ENCODE measurements around the gene MYH6. TPM values are rescaled to one million over a fixed set of nuclear protein-coding genes. Genes with fewer than 3 reads are reported as not detected.

Gene MYH6
- total RNA-seq, 1 donor from 2014 or later, result 1.6 TPM

DNA sequence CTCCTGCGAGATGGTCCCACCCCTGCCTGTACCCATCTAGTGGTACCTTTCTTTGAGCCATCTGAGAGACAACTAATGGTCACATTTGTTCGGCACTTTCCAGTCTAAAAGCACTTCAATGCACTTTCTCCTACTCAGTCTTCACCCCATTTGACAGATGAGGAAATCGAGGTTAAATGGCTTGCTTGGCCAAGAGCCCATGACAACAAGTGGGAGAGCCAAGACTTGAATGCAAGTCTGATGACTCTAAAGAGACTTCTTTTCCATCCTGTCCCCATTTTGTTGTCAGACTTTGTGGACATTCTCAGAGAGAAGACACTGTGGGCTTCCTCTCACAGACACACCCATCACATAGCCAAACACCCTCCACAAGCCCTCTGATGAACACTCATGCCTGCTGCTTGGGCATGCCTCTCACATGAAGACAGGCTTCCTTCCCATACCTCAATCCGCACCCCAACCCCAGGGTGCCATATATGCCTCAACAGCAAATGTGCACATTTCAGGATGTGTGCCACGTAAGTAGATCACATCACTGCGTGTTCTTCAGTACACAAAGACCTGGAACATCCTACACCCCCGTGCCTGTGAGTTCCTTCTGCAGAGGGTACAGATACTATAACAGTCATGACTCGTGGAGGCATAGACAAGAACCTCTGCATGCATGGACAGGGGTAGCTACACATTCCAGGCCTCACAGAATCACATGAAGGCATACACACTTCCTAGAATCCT, 26.6 kb upstream of the MYH6 start:
- DNase-seq (ENCODE audit: low spot score), result no peak
- Mint-ChIP-seq H3K27ac (ENCODE audit: unreplicated experiment) (peak overlapping the region; percentile 1), H3K36me3 (ENCODE audit: low read depth, unreplicated experiment) (peaks cover 3% of the 10 kb centered on the region)

DNA sequence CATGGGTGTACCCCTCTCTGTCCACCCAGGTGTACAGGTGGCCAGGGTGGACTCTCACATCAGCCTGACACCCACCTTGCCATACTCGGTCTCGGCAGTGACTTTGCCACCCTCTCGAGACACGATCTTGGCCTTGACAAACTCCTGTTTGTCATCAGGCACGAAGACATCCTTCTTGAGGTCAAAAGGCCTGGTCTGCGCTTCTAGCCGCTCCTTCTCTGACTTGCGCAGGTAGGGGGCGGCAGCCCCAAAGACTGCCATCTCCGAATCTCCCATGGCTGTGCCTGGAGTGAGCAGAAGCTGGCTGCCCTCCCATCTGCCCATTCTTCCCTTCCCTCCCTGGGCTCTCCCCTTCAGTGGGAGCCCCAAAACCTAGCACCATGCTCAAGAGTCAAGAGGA, 25.4 kb upstream of the MYH6 start:
- Mint-ChIP-seq H3K4me1 (ENCODE audit: unreplicated experiment) (peaks cover 27% of the 10 kb centered on the region), H3K9me3 (ENCODE audit: unreplicated experiment) (no peaks in the 10 kb centered on the region), H3K4me3 (ENCODE audit: unreplicated experiment) (no peak overlapping the region), H3K27ac (ENCODE audit: unreplicated experiment) (peak overlapping the region; percentile 11), H3K27me3 (ENCODE audit: unreplicated experiment) (peaks cover 14% of the 10 kb centered on the region), H3K36me3 (ENCODE audit: low read depth, unreplicated experiment) (peaks cover 3% of the 10 kb centered on the region)
- TF ChIP-seq, protein P1, sequence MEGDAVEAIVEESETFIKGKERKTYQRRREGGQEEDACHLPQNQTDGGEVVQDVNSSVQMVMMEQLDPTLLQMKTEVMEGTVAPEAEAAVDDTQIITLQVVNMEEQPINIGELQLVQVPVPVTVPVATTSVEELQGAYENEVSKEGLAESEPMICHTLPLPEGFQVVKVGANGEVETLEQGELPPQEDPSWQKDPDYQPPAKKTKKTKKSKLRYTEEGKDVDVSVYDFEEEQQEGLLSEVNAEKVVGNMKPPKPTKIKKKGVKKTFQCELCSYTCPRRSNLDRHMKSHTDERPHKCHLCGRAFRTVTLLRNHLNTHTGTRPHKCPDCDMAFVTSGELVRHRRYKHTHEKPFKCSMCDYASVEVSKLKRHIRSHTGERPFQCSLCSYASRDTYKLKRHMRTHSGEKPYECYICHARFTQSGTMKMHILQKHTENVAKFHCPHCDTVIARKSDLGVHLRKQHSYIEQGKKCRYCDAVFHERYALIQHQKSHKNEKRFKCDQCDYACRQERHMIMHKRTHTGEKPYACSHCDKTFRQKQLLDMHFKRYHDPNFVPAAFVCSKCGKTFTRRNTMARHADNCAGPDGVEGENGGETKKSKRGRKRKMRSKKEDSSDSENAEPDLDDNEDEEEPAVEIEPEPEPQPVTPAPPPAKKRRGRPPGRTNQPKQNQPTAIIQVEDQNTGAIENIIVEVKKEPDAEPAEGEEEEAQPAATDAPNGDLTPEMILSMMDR (IDR thresholded peaks at IDR 0.05; ENCODE audit: unreplicated experiment), result no peak
- no peak for DNase-seq (ENCODE audit: low spot score)

More for the DNA sequence above, 26.6 kb upstream of the MYH6 start:
- Mint-ChIP-seq H3K27me3 (ENCODE audit: unreplicated experiment) (peaks cover 14% of the 10 kb centered on the region), H3K4me3 (ENCODE audit: unreplicated experiment) (peak overlapping the region; percentile 26), H3K9me3 (ENCODE audit: unreplicated experiment) (no peaks in the 10 kb centered on the region), H3K4me1 (ENCODE audit: unreplicated experiment) (peaks cover 34% of the 10 kb centered on the region)
- TF ChIP-seq, protein P1 (IDR thresholded peaks at IDR 0.05; ENCODE audit: unreplicated experiment), result no peak

DNA sequence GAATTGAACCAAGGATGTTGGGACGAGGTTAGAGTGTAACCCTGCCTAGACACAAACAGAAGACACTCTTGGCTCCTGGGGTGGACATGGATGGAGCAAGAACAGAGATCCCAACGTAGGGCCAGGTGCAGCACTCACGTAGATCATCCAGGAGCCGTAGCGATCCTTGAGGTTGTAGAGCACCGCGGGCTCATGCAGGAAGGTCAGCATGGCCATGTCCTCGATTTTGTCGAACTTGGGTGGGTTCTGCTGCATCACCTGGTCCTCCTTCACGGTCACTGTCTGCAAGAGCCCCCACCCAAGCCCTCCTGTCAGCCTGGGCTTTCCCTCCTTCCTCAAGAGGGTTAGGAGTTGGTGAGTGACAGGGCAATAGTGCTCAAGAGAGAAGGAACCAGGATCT, 24.9 kb upstream of the MYH6 start:
- peaks cover 15% of the 10 kb centered on the region for H3K27me3 Mint-ChIP-seq (ENCODE audit: unreplicated experiment)
- TF ChIP-seq, protein P1 (IDR thresholded peaks at IDR 0.05; ENCODE audit: unreplicated experiment), result no peak
- no peak for DNase-seq (ENCODE audit: low spot score)
- no peak overlapping the region for H3K4me3 Mint-ChIP-seq (ENCODE audit: unreplicated experiment)
- H3K4me1 Mint-ChIP-seq (ENCODE audit: unreplicated experiment), result peaks cover 23% of the 10 kb centered on the region
- no peaks in the 10 kb centered on the region for H3K9me3 Mint-ChIP-seq (ENCODE audit: unreplicated experiment)
- H3K36me3 Mint-ChIP-seq (ENCODE audit: low read depth, unreplicated experiment), result peaks cover 3% of the 10 kb centered on the region
- H3K27ac Mint-ChIP-seq (ENCODE audit: unreplicated experiment), result no peak overlapping the region

DNA sequence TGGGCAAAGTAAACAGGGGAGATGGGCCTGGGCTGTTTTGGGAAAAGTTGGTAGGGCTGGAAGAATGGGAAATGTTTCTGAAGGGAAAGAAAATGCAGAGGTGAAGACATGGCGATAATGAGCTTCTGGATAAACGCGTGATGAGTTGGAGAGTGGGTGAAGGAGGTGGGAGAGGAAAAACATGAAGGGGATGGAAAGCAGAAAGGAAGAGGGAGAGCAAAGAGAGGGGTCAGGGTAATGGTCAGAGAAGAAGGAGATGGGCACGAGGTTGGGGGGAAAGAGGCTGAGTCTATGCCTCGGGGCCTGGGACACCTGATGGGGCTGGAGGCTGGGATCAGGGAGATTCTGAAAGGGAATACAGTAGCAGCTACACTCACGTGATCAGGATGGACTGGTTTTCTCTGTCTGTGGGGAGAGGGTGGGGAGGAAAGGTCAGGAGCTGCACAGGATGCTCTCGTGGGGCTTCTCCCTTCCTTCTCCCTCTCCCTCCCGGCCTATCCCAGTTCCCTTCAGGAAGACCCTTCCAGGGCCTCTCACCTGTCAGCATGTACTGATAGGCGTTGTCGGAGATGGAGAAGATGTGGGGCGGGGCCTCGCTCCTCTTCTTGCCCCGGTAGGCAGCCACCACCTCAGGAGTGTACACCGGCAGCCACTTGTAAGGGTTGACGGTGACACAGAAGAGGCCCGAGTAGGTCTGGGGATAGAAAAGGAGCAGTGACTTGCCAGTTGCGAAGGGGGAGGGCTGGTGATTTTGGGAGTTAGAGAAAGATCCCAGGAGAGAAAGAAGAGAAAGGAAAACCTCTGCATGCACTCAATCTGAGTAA, 24.2 kb upstream of the MYH6 start:
- TF ChIP-seq, protein P1 (IDR thresholded peaks at IDR 0.05; ENCODE audit: unreplicated experiment), result no peak
- H3K36me3 Mint-ChIP-seq (ENCODE audit: low read depth, unreplicated experiment), result peaks cover 3% of the 10 kb centered on the region
- peaks cover 18% of the 10 kb centered on the region for H3K4me1 Mint-ChIP-seq (ENCODE audit: unreplicated experiment)

DNA sequence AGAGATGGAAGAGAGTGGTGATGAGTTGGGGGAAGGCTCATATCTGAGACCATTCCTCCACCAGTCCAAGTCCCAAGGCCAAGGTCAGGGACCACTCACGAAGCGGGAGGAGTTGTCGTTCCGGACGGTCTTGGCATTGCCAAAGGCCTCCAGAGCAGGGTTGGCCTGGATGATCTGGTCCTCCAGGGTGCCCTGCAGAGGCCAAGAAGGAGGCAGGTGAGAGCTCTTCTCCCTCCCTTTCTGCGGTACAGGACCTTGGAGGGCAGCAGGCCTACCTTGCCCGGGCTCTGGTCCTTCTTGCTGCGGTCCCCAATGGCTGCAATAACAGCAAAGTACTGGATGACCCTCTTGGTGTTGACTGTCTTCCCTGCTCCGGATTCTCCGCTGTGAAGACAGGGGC, 23.4 kb upstream of the MYH6 start:
- H3K4me3 Mint-ChIP-seq (ENCODE audit: unreplicated experiment), result no peak overlapping the region
- H3K27me3 Mint-ChIP-seq (ENCODE audit: unreplicated experiment), result peaks cover 17% of the 10 kb centered on the region
- no peak for DNase-seq (ENCODE audit: low spot score)
- H3K36me3 Mint-ChIP-seq (ENCODE audit: low read depth, unreplicated experiment), result peaks cover 3% of the 10 kb centered on the region
- TF ChIP-seq, protein P1 (IDR thresholded peaks at IDR 0.05; ENCODE audit: unreplicated experiment), result no peak
- peaks cover 18% of the 10 kb centered on the region for H3K4me1 Mint-ChIP-seq (ENCODE audit: unreplicated experiment)
- H3K9me3 Mint-ChIP-seq (ENCODE audit: unreplicated experiment), result no peaks in the 10 kb centered on the region
- no peak overlapping the region for H3K27ac Mint-ChIP-seq (ENCODE audit: unreplicated experiment)

More for the DNA sequence above, 24.2 kb upstream of the MYH6 start:
- Mint-ChIP-seq H3K27me3 (ENCODE audit: unreplicated experiment) (peaks cover 17% of the 10 kb centered on the region), H3K4me3 (ENCODE audit: unreplicated experiment) (peak overlapping the region; percentile 47), H3K9me3 (ENCODE audit: unreplicated experiment) (no peaks in the 10 kb centered on the region), H3K27ac (ENCODE audit: unreplicated experiment) (peak overlapping the region; percentile 79)
- DNase-seq (ENCODE audit: low spot score), result no peak
